Esophagus muscularis mucosa (tissue), 3 donors: ENCODE measurements around the gene AUNIP.

Source experiments
- CTCF ChIP-seq, 3 experiments: fragments of 200-600 bp in 2 of 3; fragments of 450-650 bp in 1 of 3; sonication (generic) in 2 of 3; IDR thresholded peaks; one replicate each; pipeline ENCODE4 v1.5.1; 2017 to 2019; ENCODE audit warnings: antibody characterized with exemption in 3 of 3, mild to moderate bottlenecking in 2 of 3, moderate library complexity in 1 of 3
- POLR2A ChIP-seq: fragments of 450-650 bp; IDR thresholded peaks from one replicate; pipeline ENCODE4 v1.6.1; 2017; ENCODE audit warnings: antibody characterized with exemption, moderate library complexity, mild to moderate bottlenecking, low read depth
- POLR2AphosphoS5 ChIP-seq, 2 donors: sonication (generic); formaldehyde crosslinking; IDR thresholded peaks; one replicate each; pipeline ENCODE4 v1.6.1; 2017; ENCODE audit warnings: antibody characterized with exemption in 2 of 2

GRCh38 chr1:25820247-25821111 is 38.8 kb downstream of the AUNIP start:
- no peak for TF ChIP-seq POLR2A
- no peak for TF ChIP-seq CTCF (IDR thresholded peaks at IDR 0.05)
- TF ChIP-seq POLR2AphosphoS5 (IDR thresholded peaks at IDR 0.05), result peak in 1 of 2 donors; percentile 36
